Breast epithelium (tissue), 4 donors: Measurements from ENCODE around the gene TRIM72. TPM values are rescaled to one million over a fixed set of nuclear protein-coding genes. Genes with fewer than 3 reads are reported as not detected.
"Not testable (repeated sequence)": the region's sequence is repeated elsewhere in the genome, so short reads cannot be mapped to it uniquely, and the experiment has no call there.

Experiments used
- DNase-seq, 2 donors: peaks; one replicate each; pipeline ENCODE4 v3.0.0-alpha.2; 2019; ENCODE audit warnings: low spot score in 2 of 2
- H3K27ac ChIP-seq, 2 donors: fragments of 200-600 bp; sonication (generic) in 1 of 2; one replicate each; pipeline ENCODE4 v1.5.1; 2016 to 2019; ENCODE audit warnings: mild to moderate bottlenecking in 1 of 2
- H3K27me3 ChIP-seq, 2 donors: fragments of 200-600 bp; sonication (generic) in 1 of 2; one replicate each; pipeline versions ENCODE4 v1.5.1 to v1.6.0; 2017 to 2019; ENCODE audit warnings: control low read depth in 1 of 2, mild to moderate bottlenecking in 1 of 2
- H3K36me3 ChIP-seq: fragments of 200-600 bp; one replicate; pipeline ENCODE4 v1.5.1; 2019
- H3K4me1 ChIP-seq, 2 donors: fragments of 200-600 bp; sonication (generic); one replicate each; pipeline ENCODE4 v1.5.1; 2016 to 2019; ENCODE audit warnings: control low read depth in 1 of 2
- H3K4me3 ChIP-seq, 3 donors: fragments of 200-600 bp; sonication (generic); 1 replicate in 2 of 3; 2 replicates in 1 of 3; pipeline ENCODE4 v1.5.1; 2016 to 2019; ENCODE audit warnings: mild to moderate bottlenecking in 3 of 3, moderate library complexity in 2 of 3
- H3K9me3 ChIP-seq, 2 donors: fragments of 200-600 bp; sonication (generic) in 1 of 2; one replicate each; pipeline ENCODE4 v1.5.1; 2016 to 2019; ENCODE audit warnings: control low read depth in 1 of 2
- CTCF ChIP-seq, 3 donors: fragments of 450-650 bp; IDR thresholded peaks; one replicate each; pipeline ENCODE4 v1.5.1; 2016 to 2017; ENCODE audit warnings: antibody characterized with exemption in 3 of 3, mild to moderate bottlenecking in 3 of 3, moderate library complexity in 3 of 3
- POLR2A ChIP-seq: fragments of 450-650 bp; IDR thresholded peaks from one replicate; pipeline ENCODE4 v1.6.1; 2016; ENCODE audit warnings: antibody characterized with exemption, mild to moderate bottlenecking, moderate library complexity
- POLR2AphosphoS5 ChIP-seq, 3 donors: sonication (generic); formaldehyde crosslinking; IDR thresholded peaks; one replicate each; pipeline ENCODE4 v1.6.1; 2017; ENCODE audit warnings: antibody characterized with exemption in 3 of 3
- intact Hi-C: fragments of 100-400 bp; cut with DNase I; formaldehyde crosslinking; loops from one replicate; pipeline ENCODE4 v1.15.1; 2023; ENCODE audit warnings: low total_unique reads
- total RNA-seq, 3 donors: library from RNA; depleted of rRNA; stranded (reverse); fragments of >200 nt; gene quantifications; one replicate each; pipeline ENCODE4 v1.1.0, GENCODE V29; 2016

TRIM72 gene, protein sequence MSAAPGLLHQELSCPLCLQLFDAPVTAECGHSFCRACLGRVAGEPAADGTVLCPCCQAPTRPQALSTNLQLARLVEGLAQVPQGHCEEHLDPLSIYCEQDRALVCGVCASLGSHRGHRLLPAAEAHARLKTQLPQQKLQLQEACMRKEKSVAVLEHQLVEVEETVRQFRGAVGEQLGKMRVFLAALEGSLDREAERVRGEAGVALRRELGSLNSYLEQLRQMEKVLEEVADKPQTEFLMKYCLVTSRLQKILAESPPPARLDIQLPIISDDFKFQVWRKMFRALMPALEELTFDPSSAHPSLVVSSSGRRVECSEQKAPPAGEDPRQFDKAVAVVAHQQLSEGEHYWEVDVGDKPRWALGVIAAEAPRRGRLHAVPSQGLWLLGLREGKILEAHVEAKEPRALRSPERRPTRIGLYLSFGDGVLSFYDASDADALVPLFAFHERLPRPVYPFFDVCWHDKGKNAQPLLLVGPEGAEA
- under 1 TPM in 2 of 3 donors, not detected in 1; under 0.01 TPM for total RNA-seq

GRCh38 chr16:31213877-31214707 lies at the start of gene TRIM72:
Gene TRIM72, plus strand, starts transcription at chr16:31214119. Its CDS starts 620 bp downstream, at chr16:31214739.
- Histone ChIP-seq H3K36me3 (no peaks in the 10 kb centered on the region), H3K27me3 (peaks cover 4 to 25% of the 10 kb centered on the region in 2 donors), H3K4me1 (peaks cover 0 to 7% of the 10 kb centered on the region in 2 donors), H3K4me3 (peak within 1 kb of the TSS; percentile 41 to 71 (median 55)), H3K9me3 (no peaks in the 10 kb centered on the region), H3K27ac (no peak within 1 kb of the TSS)
- TF ChIP-seq POLR2AphosphoS5 (IDR thresholded peaks at IDR 0.05), result no peak
- no peak for TF ChIP-seq POLR2A
- no peak for TF ChIP-seq CTCF (IDR thresholded peaks at IDR 0.05)
- intact Hi-C loops, result no loop called here
- DNase-seq, result no peak

DNA sequence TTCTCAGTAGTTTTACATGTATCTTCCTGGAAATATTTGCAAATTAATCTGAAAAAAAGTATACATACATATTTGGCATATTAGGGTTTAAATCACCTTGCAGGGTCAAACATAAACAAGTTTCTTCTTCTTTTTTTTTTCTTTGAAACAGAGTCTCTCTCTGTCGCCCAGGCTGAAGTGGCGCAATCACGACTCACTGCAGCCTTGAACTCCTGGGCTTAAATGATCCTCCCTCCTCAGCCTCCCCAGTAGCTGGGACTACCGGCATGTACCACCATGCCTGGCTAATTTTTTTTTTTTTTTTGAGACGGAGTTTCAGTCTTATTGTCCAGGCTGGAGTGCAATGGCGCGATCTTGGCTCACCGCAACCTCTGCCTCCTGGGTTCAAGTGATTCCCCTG lies 46.6 kb upstream of the TRIM72 start:
- Histone ChIP-seq H3K9me3 (no peaks in the 10 kb centered on the region), H3K36me3 (no peaks in the 10 kb centered on the region), H3K27ac (no peak overlapping the region), H3K4me1 (no peaks in the 10 kb centered on the region), H3K27me3 (no peaks in the 10 kb centered on the region), H3K4me3 (no peak overlapping the region)
- no peak for TF ChIP-seq POLR2AphosphoS5 (IDR thresholded peaks at IDR 0.05)
- TF ChIP-seq CTCF (IDR thresholded peaks at IDR 0.05), result no peak
- TF ChIP-seq POLR2A, result no peak
- intact Hi-C loops, result no loop called here
- no peak for DNase-seq

- Histone ChIP-seq H3K27me3 (no peaks in the 10 kb centered on the region), H3K36me3 (no peaks in the 10 kb centered on the region), H3K4me1 (no peaks in the 10 kb centered on the region), H3K9me3 (no peaks in the 10 kb centered on the region), H3K4me3 (no peak overlapping the region), H3K27ac (no peak overlapping the region)
- DNase-seq, result no peak
- intact Hi-C loops, result no loop called here
- TF ChIP-seq CTCF (IDR thresholded peaks at IDR 0.05) (no peak), POLR2A (no peak), POLR2AphosphoS5 (IDR thresholded peaks at IDR 0.05) (no peak)
Measured at GRCh38 chr16:31168848-31169247, 45.1 kb upstream of the TRIM72 start.

DNA sequence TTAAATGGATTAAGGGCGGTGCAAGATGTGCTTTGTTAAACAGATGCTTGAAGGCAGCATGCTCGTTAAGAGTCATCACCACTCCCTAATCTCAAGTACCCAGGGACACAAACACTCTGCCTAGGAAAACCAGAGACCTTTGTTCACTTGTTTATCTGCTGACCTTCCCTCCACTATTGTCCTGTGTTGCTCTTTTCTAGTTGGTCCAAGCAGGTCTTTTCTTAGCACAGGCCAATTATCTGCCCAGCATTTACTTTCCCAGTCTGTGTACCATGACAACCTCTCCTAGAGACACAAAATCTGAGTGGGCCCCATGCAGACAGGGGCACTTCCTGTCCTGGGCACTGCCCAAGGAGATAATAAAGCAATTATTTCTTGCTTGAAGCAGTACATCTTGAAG lies 43.9 kb upstream of the TRIM72 start:
- H3K9me3 ChIP-seq, H3K27ac ChIP-seq, H3K27me3 ChIP-seq, intact Hi-C loops, H3K36me3 ChIP-seq, H3K4me1 ChIP-seq, H3K4me3 ChIP-seq, DNase-seq: not testable (repeated sequence)

DNA sequence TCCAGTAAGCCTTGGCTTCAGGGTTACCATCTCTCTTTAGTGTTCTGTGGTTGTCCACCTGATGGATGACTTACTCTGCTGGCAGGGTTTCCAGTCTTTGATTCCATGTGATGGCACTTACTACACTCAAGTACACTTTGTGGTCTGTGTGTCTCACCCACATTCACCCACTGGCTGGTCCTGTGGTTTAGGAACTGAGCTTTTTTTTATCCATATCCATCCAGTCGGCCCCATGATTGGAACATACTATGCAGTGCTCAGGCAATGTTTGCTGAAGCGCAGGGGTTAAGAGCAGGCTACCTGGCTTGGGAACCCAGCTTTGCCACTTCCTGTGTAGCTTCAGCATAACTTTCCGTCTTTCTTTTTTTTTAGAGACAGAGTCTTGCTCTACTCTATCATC lies 36.8 kb upstream of the TRIM72 start:
- DNase-seq, result no peak
- Histone ChIP-seq H3K27ac (no peak overlapping the region), H3K4me3 (no peak overlapping the region), H3K27me3 (no peaks in the 10 kb centered on the region), H3K36me3 (no peaks in the 10 kb centered on the region), H3K9me3 (no peaks in the 10 kb centered on the region), H3K4me1 (peaks cover 0 to 8% of the 10 kb centered on the region in 2 donors)
- TF ChIP-seq POLR2AphosphoS5 (IDR thresholded peaks at IDR 0.05) (no peak), POLR2A (no peak), CTCF (IDR thresholded peaks at IDR 0.05) (no peak)
- intact Hi-C loops, result no loop called here
